ENCODE data around the gene CNNM2. TPM values are rescaled to one million over a fixed set of nuclear protein-coding genes. Genes with fewer than 3 reads are reported as not detected.
A peak's percentile ranks its signal among the peaks of the same experiment; 100 is the strongest.

The CNNM2 gene
- total and polyA plus RNA-seq, 7 donors: 0.49 to 2.6 (median 1.3) TPM

DNA sequence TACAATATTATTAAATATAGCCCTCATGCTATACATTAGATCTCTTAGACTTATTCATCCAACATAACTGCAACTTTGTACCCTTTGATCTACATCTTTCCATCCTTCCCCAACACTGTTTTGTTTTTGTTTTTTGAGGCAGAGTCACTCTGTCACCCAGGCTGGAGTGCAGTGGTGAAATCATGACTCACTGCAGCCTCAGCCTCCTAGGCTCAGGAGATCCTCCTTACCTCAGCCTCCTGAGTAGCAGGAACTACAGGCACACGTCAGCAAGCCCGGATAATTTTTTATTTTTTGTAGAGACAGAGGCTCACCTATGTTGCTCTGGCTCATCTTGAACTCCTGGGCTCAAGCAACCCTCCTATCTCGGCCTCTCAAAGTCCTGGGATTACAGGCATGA is 221.7 kb downstream of the CNNM2 start:
- peaks cover 3 to 62% of the 10 kb centered on the region in 2 donors for H3K36me3 ChIP-seq (ENCODE audit: insufficient read depth in 1 of 2, low read depth in 1 of 2)
- WGBS, 3 donors: 88 to 93% (median 91%) methylated on average over 3 of the region's 3 CpGs
- peak; percentile 21 to 55 (median 52) for ATAC-seq

More for the DNA sequence above, 221.7 kb downstream of the CNNM2 start:
- H3K9me3 ChIP-seq: no peaks in the 10 kb centered on the region
- no peak for DNase-seq
- peak overlapping the region; percentile 18 for H3K27ac ChIP-seq
- TF ChIP-seq, protein P1, sequence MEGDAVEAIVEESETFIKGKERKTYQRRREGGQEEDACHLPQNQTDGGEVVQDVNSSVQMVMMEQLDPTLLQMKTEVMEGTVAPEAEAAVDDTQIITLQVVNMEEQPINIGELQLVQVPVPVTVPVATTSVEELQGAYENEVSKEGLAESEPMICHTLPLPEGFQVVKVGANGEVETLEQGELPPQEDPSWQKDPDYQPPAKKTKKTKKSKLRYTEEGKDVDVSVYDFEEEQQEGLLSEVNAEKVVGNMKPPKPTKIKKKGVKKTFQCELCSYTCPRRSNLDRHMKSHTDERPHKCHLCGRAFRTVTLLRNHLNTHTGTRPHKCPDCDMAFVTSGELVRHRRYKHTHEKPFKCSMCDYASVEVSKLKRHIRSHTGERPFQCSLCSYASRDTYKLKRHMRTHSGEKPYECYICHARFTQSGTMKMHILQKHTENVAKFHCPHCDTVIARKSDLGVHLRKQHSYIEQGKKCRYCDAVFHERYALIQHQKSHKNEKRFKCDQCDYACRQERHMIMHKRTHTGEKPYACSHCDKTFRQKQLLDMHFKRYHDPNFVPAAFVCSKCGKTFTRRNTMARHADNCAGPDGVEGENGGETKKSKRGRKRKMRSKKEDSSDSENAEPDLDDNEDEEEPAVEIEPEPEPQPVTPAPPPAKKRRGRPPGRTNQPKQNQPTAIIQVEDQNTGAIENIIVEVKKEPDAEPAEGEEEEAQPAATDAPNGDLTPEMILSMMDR (IDR thresholded peaks at IDR 0.05): no peak
- intact Hi-C loops (cut with DNase I): no loop called here
- no peaks in the 10 kb centered on the region for H3K27me3 ChIP-seq (ENCODE audit: insufficient read depth in 3 of 3, low read length in 2 of 3)
- H3K4me1 ChIP-seq: peaks cover 40% of the 10 kb centered on the region
- H3K4me3 ChIP-seq: no peak overlapping the region

Other genes with a start within 250 kb of the CNNM2 start
- 1 to 10 TPM; 2.8 to 5.3 (median 3.3) TPM for gene ARL3, start 203.9 kb upstream of the CNNM2 start, total RNA-seq
- 1 to 10 TPM; 3.4 to 6.5 (median 4.9) TPM for gene ARL3, start 203.9 kb upstream of the CNNM2 start, polyA plus RNA-seq
- gene SFXN2, start 203.7 kb upstream of the CNNM2 start, total RNA-seq: 1 to 10 TPM; 1.2 to 3.2 (median 2.0) TPM
- gene SFXN2, start 203.7 kb upstream of the CNNM2 start, polyA plus RNA-seq: 1 to 10 TPM in 2 of 3 donors, under 1 TPM in 1; 0.45 to 1.7 (median 1.5) TPM
- 10 to 100 TPM; 47.2 to 77.2 (median 54.5) TPM for gene WBP1L, start 174.3 kb upstream of the CNNM2 start, total RNA-seq
- gene WBP1L, start 174.3 kb upstream of the CNNM2 start, polyA plus RNA-seq: 10 to 100 TPM; 26.4 to 56.4 (median 54.1) TPM
- gene CYP17A1, start 80.9 kb upstream of the CNNM2 start, total RNA-seq: 10 to 100 TPM in 1 of 4 donors, under 1 TPM in 2, not detected in 1; 0.17 to 21.1 (median 0.82) TPM
- gene CYP17A1, start 80.9 kb upstream of the CNNM2 start, polyA plus RNA-seq: under 1 TPM; 0.03 to 0.24 (median 0.18) TPM
- gene BORCS7, start 64.0 kb upstream of the CNNM2 start, total RNA-seq: 10 to 100 TPM; 13.3 to 23.9 (median 19.0) TPM
- gene BORCS7, start 64.0 kb upstream of the CNNM2 start, polyA plus RNA-seq: 10 to 100 TPM; 15.3 to 31.9 (median 31.0) TPM
- gene AS3MT, start 48.8 kb upstream of the CNNM2 start, total RNA-seq: 1 to 10 TPM; 1.8 to 3.0 (median 2.0) TPM
- gene AS3MT, start 48.8 kb upstream of the CNNM2 start, polyA plus RNA-seq: 1 to 10 TPM in 2 of 3 donors, under 1 TPM in 1; 0.96 to 4.9 (median 4.1) TPM